Inferior parietal cortex (tissue), 1 donor: Measurements from ENCODE around the gene PLXNA2.

ENCODE experiments used
- DNase-seq: peaks from one replicate; pipeline ENCODE4 v3.0.0-alpha.2; 2016; ENCODE audit errors: extremely low spot score

The PLXNA2 gene

DNA sequence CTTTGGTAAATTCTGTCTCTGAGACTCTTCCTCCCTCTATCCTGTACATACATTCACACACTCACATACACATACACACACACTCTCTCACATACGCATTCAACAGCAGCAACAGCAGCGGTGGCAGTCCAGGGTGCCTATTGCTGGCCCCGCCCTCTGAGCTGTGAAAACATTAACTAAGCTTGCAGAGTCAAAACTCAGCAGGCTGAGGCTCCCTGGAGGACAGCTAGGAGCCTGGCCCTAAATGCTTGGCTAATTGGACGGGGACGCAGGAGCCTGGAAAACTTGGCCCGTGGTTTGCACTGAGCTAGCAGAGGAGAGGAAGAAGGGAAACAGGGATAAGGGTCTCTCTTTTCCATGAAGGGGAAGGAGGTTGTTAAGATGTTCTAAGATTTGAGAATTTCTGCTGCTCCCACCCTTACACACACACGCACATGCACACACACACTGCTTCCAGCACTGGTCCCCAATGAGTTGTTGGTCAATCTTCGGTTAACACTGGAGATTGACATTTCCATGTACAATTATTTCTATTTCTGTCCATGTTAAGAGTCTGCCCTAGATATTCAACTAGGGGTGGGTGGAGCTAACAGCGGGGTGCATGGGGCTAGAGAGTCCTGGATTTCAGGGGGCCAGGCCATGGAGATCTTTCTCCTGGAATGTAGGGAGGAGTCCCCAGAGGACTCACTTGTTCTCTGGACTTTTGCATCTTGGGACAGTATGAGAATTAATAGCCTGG lies 94.2 kb downstream of the PLXNA2 start:
- DNase-seq, result no peak

DNA sequence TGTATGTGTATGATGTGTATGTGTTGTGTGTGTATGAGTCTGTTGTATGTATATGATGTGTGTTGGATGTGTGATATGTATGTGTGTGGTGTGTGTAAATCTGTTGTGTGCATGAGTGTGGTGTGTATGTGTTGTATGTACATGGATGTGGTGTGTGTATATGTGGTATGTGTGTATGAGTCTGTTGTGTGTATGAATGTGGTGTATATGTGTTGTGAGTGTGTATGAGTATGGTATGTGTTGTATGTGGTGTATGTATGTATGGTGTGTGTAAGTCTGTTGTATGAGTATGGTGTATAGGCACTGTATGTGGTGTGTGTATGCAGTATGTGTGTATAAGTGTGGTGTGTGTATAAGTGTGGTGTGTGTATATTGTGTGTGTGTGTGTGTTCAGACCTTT lies 95.0 kb downstream of the PLXNA2 start:
- no peak for DNase-seq

- DNase-seq, result no peak
Measured at GRCh38 chr1:208148380-208148779, 95.8 kb downstream of the PLXNA2 start.

- DNase-seq, result no peak
Measured at GRCh38 chr1:208146650-208147049, 97.5 kb downstream of the PLXNA2 start.

GRCh38 chr1:208145167-208145566 lies 99.0 kb downstream of the PLXNA2 start:
- no peak for DNase-seq

DNA sequence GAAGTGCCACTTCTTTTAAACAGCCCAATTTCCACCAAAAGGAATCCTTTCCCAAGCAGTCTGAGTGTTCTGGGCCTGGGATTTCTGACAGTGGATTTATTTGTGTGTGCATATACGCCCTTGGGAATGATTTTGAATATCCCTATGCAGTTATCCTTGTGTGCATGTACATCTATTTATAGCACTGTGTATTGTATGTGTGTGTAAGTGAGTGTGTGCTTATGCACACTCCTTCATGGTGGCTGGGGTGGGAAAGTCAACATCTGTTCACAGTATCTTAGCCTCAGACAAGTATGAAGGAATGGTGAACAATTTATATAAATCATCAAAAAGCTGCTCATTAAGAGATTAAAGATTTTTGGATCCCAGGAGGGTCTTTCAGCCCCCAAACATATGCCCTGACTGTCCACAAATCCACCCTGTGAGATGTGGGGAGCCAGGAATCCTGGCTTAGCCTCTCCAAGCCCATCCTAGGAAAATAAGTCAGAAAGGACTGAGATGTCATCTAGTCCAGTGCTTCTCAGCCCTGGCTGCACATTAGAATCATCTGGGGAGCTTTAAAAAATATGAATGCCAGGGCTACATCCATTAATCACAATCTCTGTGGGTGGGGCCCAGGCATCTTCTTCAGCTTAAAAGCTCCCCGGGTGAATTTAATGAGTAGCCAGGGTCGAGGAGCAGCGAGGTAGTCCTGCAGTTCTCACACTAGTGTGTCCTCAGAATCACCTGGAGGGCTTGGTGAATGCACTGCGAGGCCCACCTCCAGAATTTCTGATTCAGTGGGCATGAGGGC lies 101.4 kb downstream of the PLXNA2 start:
- DNase-seq, result no peak

DNA sequence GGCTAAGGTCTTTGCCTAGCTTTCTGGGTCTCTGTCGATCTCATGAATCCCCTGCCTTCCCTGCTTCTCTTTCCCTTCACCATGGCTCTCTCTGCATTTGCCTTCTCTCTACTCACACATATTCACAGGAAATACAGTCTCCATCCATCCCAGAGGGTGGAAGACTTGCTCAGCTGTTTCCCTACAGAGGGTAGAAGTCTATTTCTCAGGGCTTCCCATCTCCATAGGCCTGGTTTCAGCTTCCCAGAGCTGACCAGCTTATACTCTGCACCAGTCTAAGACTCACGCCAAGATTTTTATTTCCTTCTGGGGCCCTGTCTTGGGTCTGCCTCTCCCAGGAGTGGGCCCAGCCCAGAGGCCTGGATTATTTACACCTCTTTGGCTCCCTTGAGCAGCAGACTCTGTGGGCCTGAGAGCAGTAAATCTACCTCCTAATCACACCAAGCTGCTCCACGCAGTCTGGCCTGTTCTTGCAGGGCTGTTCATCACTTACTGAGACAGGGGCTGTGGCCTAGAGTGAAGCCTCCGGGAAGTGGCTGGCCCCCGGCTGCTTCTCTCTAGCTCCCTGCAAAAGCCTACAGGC lies 102.5 kb downstream of the PLXNA2 start:
- no peak for DNase-seq

DNA sequence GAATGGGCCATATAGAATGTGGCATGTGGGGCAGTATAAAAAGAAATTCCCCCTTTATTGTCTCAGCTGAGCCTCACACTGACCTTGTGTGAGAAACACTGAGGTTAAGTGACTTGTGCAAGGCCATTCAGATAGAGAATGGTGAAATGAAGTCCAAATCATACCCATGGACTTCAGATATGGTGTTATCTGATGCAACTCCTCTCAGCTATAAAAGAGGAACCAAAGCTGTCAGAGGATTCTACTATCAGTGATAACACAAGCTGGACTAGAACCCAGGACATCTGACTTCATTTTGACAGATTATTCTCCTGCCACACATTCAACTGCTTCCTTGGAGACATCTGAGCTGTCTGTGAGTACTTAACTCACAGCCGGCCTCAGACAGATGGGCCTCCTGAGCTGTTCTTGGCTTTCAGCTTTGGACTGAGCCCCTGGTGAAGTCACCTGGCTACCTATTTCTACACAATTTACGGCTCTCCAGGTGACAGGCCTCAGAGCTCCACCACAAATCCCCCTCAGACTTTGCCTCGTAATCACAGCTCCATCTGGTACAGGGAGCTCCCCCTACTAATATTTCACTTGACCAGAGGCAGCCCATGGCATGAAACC lies 104.6 kb downstream of the PLXNA2 start:
- DNase-seq, result no peak

DNA sequence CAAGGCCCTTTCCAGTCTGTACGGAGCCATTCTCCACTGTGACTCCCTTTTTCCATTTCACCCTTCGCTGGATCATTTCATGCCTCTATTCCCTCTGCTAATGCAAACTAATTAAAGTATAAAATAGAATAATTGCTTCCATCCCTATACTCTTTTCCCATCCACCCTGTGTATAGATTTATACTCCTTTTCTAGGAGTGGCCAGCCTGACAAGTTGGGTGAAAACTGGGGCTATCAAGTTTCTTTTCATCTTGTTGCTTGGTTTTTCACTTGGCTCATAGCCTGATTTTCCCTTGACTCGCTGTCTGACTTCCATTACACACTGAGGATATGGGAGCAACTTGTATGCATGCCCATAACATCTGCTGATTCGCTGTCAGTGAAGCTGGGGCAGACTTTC lies 107.0 kb downstream of the PLXNA2 start:
- no peak for DNase-seq

DNA sequence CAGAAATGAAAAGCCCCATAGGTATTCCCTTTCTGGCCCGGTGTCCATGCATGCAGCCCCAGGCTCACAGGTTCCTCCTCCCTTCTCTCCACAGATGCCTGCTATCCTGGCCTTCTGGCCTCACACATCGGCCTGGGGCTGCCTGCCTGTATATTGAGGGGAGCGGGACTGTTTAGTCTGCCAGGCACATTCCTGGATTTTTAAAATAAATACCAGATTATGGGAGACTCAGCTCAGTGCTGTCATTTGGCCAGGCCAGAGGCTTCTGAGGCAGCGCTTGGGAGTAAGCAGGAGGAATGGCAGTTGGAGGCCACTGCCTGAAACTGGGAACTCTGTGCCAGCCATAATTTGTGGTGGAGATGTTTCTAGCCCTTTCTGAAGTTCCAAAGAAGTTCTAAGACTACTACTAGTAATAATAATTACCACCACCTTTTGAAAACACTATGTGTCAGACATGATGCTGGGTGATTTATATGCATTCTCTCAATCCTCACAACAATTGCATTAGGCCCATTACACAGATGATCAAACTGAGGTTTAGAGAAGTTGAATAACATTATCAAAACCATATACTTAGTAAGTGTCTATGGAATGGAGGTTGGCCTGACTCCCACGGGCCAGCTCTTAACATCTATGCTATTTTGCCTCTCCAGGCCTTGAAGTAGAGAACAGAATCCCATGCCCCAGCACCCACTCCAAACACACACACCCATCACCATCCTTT lies 107.6 kb downstream of the PLXNA2 start:
- no peak for DNase-seq

- DNase-seq, result no peak
Measured at GRCh38 chr1:208135354-208135753, 108.8 kb downstream of the PLXNA2 start.

DNA sequence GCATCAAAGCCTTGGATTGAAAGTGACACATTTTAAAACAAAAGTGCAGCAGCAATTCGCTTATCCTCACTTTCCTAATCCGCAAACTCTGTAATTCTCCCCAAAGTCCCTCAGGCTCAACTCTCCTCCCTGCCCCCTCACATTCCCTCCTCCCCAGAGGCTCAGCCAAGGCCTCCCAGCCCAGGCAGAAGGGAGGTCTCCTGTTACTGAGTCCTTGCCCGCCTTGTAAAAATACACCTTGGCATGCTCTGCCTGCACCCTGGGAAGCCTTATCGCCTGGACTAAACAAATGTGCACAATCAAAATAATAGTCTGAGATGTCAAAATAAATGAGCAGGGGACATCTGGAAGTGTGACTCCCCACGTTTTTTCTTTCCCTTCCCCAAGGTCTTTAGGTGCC lies 109.7 kb downstream of the PLXNA2 start:
- no peak for DNase-seq

DNA sequence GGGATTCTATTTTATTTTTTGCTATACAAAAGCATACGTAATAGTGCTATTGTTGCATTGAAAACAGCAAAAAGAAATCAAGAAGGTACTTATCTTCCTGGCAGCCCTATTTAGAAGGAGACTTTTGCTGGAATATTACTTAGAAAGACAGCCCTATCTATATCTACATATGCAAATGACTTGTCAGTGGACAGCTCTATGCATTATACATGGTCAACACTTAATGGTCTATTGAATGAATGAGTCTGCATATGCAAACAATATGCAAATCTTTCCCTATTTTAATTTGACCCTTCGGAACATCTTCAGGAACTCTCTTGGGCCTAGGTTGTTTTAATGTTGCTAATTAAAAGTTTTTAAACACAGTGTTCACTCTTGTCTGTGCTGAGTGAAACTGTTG lies 110.8 kb downstream of the PLXNA2 start:
- no peak for DNase-seq

GRCh38 chr1:208132287-208132882 lies 111.8 kb downstream of the PLXNA2 start:
- peak; percentile 40 for DNase-seq

- DNase-seq, result no peak
Measured at GRCh38 chr1:208131621-208132286, 112.4 kb downstream of the PLXNA2 start.

- DNase-seq, result no peak
Measured at GRCh38 chr1:208129487-208129886, 114.7 kb downstream of the PLXNA2 start.

DNA sequence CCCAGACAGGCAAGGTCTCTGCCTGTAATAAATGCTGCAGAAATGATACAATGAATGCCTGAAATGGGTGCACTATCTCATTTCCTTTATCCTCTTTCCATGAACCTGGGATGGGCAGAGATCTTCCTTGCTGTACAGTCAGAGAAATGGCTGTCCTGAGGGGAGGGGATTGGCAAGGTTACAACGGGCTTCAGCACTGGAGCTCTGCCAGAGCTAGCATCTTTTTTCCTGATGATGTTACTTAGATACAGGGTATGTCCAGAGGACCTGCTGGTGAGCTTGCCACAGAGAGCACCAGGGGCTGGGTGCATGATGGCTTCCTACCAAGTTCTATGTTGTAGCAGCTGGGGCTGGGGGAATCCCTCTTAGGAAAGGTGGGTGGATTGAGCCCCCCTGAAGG lies 115.1 kb downstream of the PLXNA2 start:
- DNase-seq, result no peak

- DNase-seq, result no peak
Measured at GRCh38 chr1:208127792-208128529, 116.2 kb downstream of the PLXNA2 start.

GRCh38 chr1:208127284-208127683 lies 116.9 kb downstream of the PLXNA2 start:
- DNase-seq, result no peak

DNA sequence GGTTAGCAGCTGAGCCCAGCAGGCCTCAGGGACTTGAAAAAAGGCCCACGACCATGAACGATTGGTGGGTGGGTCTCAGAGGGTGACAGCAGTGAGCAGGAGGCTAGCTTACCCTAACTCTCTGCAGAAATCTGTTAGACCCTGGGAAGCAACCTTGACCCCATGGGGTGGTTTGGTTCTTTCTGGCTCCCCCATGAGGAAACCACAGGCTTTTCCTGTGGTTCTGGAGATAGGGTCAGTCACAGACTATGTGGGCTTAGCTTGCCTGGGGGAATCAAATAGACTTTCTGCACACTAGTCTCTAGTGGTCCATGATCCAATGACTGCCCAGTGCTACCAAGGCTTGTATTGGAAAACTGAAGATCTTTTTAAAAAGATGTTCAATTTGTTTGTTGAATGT lies 118.1 kb downstream of the PLXNA2 start:
- DNase-seq, result no peak
